HG03575 (cell line): ENCODE measurements around the gene OPN5.

Source experiments
- ATAC-seq: cut with Tn5 transposase; IDR thresholded peaks from one replicate; pipeline ENCODE4 v1.9.1; 2021; ENCODE audit not compliant: unreplicated experiment, insufficient number of reproducible peaks, low FRiP score; ENCODE audit errors: extremely low read depth

OPN5 gene

DNA sequence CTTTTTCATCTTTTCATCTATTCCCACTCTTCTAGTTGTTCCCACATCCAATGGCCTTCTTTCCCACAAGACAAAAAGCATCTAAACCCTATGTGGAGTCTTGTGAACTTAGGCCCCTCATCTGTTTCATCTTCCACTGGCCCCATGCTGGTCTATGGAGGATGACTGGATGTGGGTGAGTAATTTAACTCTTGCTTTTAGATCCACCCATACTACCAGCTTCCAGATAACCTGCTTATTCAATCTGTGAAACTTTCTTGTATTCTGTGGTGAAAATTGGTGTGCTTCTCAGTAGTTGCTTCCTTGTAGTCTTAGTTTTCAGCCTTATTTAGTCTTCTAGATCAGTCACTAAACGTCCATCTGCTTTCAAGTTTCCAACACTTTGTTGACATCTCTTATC is 64.9 kb downstream of the OPN5 start:
- ATAC-seq, result no peak

DNA sequence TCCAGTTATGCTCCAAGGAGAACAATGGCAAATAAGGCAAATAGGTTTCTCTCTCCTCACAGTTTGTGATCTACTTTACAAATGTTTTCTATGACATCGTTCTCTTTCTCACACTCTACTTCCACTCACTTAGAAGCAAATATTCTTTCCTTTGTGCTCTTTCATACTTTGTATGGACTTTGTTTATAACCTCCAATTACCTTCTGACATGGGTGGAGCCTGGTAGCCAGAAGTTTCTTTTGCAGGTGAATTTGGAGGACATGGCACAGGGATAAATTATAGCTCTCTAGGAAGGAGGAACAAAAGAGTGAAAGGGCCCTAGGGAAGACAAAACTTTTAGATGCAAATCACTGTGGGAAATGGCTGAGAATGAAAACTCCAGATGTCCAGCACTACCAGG is 69.3 kb downstream of the OPN5 start:
- ATAC-seq, result no peak

DNA sequence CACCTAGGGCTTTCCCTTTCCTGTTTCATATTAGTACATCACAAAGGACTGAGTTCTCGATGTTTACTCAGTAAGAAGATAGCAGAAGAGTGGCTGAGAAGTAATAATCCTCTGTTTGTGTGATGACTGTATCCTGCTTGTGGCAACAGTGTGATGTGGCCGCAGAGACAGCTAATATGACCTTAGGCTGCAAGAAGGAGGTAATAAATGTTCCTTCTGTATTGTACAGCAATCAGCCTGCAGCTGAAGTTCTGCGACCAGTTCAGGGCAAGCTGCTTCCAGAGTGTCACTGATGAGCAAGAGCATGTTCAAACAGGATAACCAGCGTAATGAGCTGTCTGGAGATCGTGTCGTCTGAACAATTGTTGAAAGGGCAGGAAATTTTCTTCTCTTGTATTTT is 70.9 kb downstream of the OPN5 start:
- no peak for ATAC-seq

DNA sequence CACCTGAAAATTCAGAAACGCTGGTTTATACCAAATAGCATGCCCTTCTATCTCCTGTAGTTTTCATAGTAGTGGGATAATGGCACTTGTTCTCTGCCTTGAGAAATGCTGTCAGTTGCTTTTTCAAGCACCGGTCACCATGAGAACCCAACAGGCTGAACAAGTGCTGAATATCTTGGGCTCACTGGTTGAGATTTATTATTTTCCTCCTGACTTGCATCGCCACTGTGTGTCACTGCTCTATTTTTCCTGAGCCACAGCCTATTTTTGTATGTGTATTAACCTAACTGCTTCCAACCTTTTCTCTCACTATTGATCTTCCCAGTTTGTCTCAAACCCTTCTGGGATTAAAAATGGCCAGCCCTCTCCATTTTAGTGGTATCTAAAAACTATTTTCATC is 71.9 kb downstream of the OPN5 start:
- ATAC-seq, result no peak

DNA sequence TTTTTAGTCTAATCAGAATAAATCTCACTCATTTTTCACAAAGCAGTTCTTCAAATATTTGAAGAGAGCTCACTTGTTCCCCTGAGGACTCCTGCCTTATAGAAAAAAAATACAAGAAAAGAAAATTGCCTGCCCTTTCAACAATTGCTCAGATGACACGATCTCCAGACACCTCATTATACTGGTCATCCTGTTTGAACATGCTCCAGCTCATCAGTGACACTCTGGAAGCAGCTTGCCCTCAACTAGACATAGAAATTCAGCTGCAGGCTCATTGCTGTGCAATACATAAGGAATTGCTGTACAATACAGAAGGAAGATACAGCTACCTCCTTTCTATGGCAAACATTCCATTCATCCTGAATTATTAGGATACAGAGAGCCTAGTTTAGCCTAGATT is 73.1 kb downstream of the OPN5 start:
- ATAC-seq, result no peak

DNA sequence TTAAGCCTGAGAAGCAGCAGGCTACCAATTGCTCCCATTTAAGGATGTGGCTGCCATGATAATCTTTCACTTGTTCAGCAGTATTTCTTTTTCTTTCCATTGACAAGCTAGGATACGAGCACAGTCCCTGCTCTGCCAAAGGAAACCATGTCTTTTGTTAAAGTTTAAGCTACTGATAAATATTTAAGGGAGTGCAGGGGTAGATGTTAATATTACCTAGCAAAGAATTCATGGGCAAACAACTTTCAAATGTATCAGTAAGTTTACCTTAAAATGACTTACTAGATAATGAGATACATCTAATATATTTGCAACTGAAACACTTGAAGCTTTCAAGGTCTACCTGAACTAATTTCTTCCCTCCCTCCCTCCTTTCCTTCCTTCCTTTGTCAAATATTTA is 77.3 kb downstream of the OPN5 start:
- ATAC-seq, result no peak

DNA sequence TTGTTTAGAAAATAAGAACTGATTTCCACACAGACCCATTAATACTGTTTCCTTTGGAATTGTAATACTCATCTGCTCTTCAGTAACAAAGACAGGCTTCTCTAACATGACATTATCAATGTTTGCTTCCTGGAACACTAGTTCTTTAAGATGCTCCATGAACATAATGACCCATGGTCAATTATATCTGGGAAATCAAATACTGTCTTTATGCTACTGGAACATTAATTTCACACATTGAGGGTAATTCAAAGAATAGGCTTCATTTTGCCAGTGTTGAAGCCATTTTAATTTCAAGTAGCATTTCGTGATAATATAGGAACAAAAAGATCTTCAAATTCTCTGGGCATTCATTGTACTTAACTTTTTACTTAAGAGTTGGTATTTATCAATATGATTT is 80.9 kb downstream of the OPN5 start:
- ATAC-seq, result no peak

DNA sequence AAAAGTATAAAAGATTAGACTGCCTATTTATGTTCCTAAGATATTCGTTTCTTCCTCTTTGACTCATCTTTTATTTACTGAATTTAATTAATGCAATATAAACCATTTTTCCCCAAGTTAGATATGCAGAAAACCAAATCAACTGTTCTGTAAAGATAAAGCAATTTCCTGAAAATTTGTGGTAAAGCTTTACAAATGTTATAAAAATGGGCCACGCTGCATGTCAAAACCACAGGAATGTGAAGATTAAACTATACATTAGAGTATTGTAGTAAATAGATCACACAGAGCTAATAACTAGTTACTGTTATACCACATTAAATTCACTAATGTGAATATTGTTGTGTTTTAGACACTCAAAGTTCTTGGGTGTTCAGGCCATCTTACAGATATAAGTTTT is 83.4 kb downstream of the OPN5 start:
- no peak for ATAC-seq

DNA sequence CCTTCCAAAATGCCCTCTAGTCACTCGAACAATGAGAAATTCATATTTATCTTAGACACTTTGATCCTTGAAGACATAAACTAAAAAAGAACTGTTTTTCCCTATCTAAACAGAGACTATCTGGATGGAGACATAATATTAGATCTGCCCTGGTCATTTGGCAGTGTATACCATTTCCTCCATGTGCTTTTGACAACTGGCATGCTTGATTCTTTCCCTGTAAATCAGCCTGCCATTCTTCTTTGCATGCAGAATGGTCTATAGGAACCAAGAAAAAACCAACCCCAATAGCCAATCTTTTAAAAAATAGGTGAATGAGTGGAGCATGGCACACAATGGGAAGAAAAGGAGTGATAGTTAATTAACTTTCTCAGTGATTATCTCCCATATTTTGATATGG is 93.8 kb downstream of the OPN5 start:
- no peak for ATAC-seq
